Endothelial cell of umbilical vein (primary cell): ENCODE results near the gene G6PC2. TPM values are rescaled to one million over a fixed set of nuclear protein-coding genes. Genes with fewer than 3 reads are reported as not detected.

Experiments used
- BruUV-seq: library from RNA; stranded (reverse); fragments of 400-500 nt; replicated peaks from 2 replicates; lab custom pipeline; 2021; lab: Mats Ljungman, UMichigan
- CTCF ChIA-PET: fragments of 300-600, 350-600 bp; sonication (Branson Sonifier 250); formaldehyde crosslinking; loops from one replicate; lab custom pipeline; 2021; ENCODE audit warnings: antibody characterized with exemption, inconsistent platforms; lab: Charles Lee
- POLR2A ChIA-PET: fragments of 300-600, 350-600 bp; sonication (Branson Sonifier 250); formaldehyde crosslinking; loops from one replicate; lab custom pipeline; 2021; ENCODE audit warnings: antibody characterized with exemption, inconsistent platforms; lab: Charles Lee
- DNase-seq: peaks from one replicate; pipeline ENCODE4 v3.0.0-alpha.2; 2011; ENCODE audit warnings: low read depth, low spot score
- FAIRE-seq: peaks from 2 replicates; lab custom pipeline; 2011; peaks lifted over from hg19 to GRCh38; lab: Jason Lieb, UNC
- H2AFZ ChIP-seq: 2 replicates; pipeline ENCODE4 v1.6.0; 2012; ENCODE audit warnings: low read depth, low read length, control low read depth, inconsistent platforms
- H3K27ac ChIP-seq: 2 replicates; pipeline ENCODE4 v1.5.1; 2011; ENCODE audit warnings: low read depth, mild to moderate bottlenecking, control low read depth, low read length, moderate library complexity; ENCODE audit not compliant: insufficient read depth
- H3K27me3 ChIP-seq, 2 experiments: 2 replicates each; pipeline versions ENCODE4 v1.6.0 to v1.6.1; 2011; ENCODE audit warnings: low read length in 2 of 2, mixed read lengths in 1 of 2; ENCODE audit not compliant: control insufficient read depth in 2 of 2, insufficient read depth in 2 of 2
- H3K36me3 ChIP-seq, 2 experiments: 2 replicates in 1 of 2; 3 replicates in 1 of 2; pipeline ENCODE4 v1.5.1; 2011; ENCODE audit warnings: low read length in 2 of 2, mild to moderate bottlenecking in 1 of 2, moderate library complexity in 1 of 2; ENCODE audit not compliant: control insufficient read depth in 2 of 2, insufficient read depth in 2 of 2; ENCODE audit errors: extremely low read depth in 1 of 2
- H3K4me1 ChIP-seq: 3 replicates; pipeline ENCODE4 v1.5.1; 2011; ENCODE audit warnings: mild to moderate bottlenecking, low read length; ENCODE audit not compliant: control insufficient read depth, insufficient read depth; ENCODE audit errors: extremely low read depth
- H3K4me2 ChIP-seq: 2 replicates; pipeline ENCODE4 v1.6.1; 2011; ENCODE audit warnings: low read length, control low read depth, mixed read lengths; ENCODE audit not compliant: insufficient read depth
- H3K4me3 ChIP-seq, 3 experiments: fragments of 200-600 bp in 1 of 3; sonication (generic), shearing (Covaris generic) in 1 of 3; replicated peaks in 1 of 3; 2 replicates each; pipeline ENCODE4 v1.5.1; 2011 to 2016; ENCODE audit warnings: control low read depth in 3 of 3, low read length in 3 of 3, mild to moderate bottlenecking in 2 of 3, inconsistent platforms in 1 of 3, low read depth in 1 of 3, moderate library complexity in 1 of 3; ENCODE audit not compliant: insufficient read depth in 1 of 3
- H3K79me2 ChIP-seq: 2 replicates; pipeline ENCODE4 v1.6.0; 2012; ENCODE audit warnings: low read length, inconsistent platforms; ENCODE audit not compliant: control insufficient read depth, insufficient read depth
- H3K9ac ChIP-seq: replicated peaks from 2 replicates; pipeline ENCODE3; 2011; ENCODE audit warnings: low read length, control low read depth; ENCODE audit not compliant: insufficient read depth; ENCODE audit errors: extremely low read depth
- H3K9me1 ChIP-seq: replicated peaks from 3 replicates; pipeline ENCODE4 v1.6.0; 2011; ENCODE audit warnings: mild to moderate bottlenecking, low read length; ENCODE audit not compliant: control insufficient read depth, insufficient read depth; ENCODE audit errors: extremely low read depth
- H3K9me3 ChIP-seq: replicated peaks from 2 replicates; pipeline ENCODE4 v1.5.1; 2012; ENCODE audit warnings: low read length, inconsistent platforms; ENCODE audit not compliant: control insufficient read depth, insufficient read depth
- H4K20me1 ChIP-seq: replicated peaks from 2 replicates; pipeline ENCODE3; 2011; ENCODE audit warnings: mild to moderate bottlenecking, low read length; ENCODE audit not compliant: control insufficient read depth, insufficient read depth; ENCODE audit errors: extremely low read depth
- CTCF ChIP-seq, 2 donors: IDR thresholded peaks; 1 replicate in 1 of 2; 2 replicates in 1 of 2; pipeline ENCODE4 v1.5.1; 2011; ENCODE audit warnings: low read length in 2 of 2, mild to moderate bottlenecking in 2 of 2, moderate library complexity in 2 of 2, control low read depth in 1 of 2, inconsistent platforms in 1 of 2, low read depth in 1 of 2; ENCODE audit not compliant: insufficient read depth in 1 of 2; ENCODE audit errors: extremely low read depth in 1 of 2
- EZH2 ChIP-seq: IDR thresholded peaks from 2 replicates; pipeline ENCODE4 v1.6.1; 2012; ENCODE audit warnings: borderline replicate concordance, low read depth, mild to moderate bottlenecking, moderate library complexity, low read length, inconsistent platforms; ENCODE audit not compliant: severe bottlenecking
- FOS ChIP-seq: IDR thresholded peaks from 2 replicates; pipeline ENCODE4 v1.6.1; 2011; ENCODE audit warnings: mild to moderate bottlenecking, low read length, moderate library complexity, borderline replicate concordance; ENCODE audit not compliant: insufficient read depth
- GATA2 ChIP-seq: IDR thresholded peaks from 2 replicates; pipeline ENCODE4 v1.7.0; 2011; ENCODE audit warnings: low read depth, mild to moderate bottlenecking, moderate library complexity, mixed read lengths, low read length; ENCODE audit not compliant: insufficient read length, insufficient read depth
- JUN ChIP-seq: IDR thresholded peaks from 2 replicates; pipeline ENCODE4 v1.6.1; 2011; ENCODE audit warnings: borderline replicate concordance, low read depth; ENCODE audit not compliant: insufficient read length, insufficient read depth
- MAX ChIP-seq: IDR thresholded peaks from 2 replicates; pipeline ENCODE4 v1.6.1; 2011; ENCODE audit not compliant: insufficient read depth, insufficient read length
- MYC ChIP-seq: IDR thresholded peaks from one replicate; pipeline ENCODE4 v1.6.1; 2011; ENCODE audit warnings: mild to moderate bottlenecking, low read depth, low read length
- POLR2A ChIP-seq: IDR thresholded peaks from 2 replicates; pipeline ENCODE4 v1.6.1; 2012; ENCODE audit warnings: low read depth, mild to moderate bottlenecking, control low read depth, low read length
- POLR2AphosphoS5 ChIP-seq: IDR thresholded peaks from 2 replicates; pipeline ENCODE4 v1.6.1; 2012; ENCODE audit warnings: low read depth, mild to moderate bottlenecking, control low read depth, low read length, moderate library complexity; ENCODE audit not compliant: insufficient read depth
- dilution Hi-C: fragments of 300-500 bp; cut with MboI; formaldehyde crosslinking; loops from one replicate; pipeline ENCODE4 v1.15.0; 2019; ENCODE audit warnings: low sequenced_read_pairs; ENCODE audit not compliant: extremely low pct_ligation_motif_present
- intact Hi-C: fragments of 100-400 bp; cut with micrococcal nuclease; formaldehyde crosslinking; loops from one replicate; pipeline ENCODE4 v1.10.0; 2022
- polyA plus RNA-seq, 4 experiments: library from polyadenylated mRNA; depleted of rRNA in 3 of 4; stranded (reverse) in 3 of 4; unstranded in 1 of 4; fragments of >200 nt; gene quantifications; 2 replicates each; pipeline versions ENCODE4 v1.2.1 to v1.2.3, GENCODE V29; 2011 to 2012; ENCODE audit warnings: missing spikeins in 1 of 4
- total RNA-seq: library from RNA; stranded (reverse); gene quantifications from 2 replicates; pipeline ENCODE4 v1.2.3, GENCODE V29; 2021

The G6PC2 gene
- total and polyA plus RNA-seq, 2 donors (not counting 3 experiments of a cell fraction or from before 2014, with no cell fraction given): not detected

GRCh38 chr2:168952424-168952823, 51.3 kb downstream of the G6PC2 start:
- H3K4me2 ChIP-seq: no peak overlapping the region
- no peak for DNase-seq
- H3K9me3 ChIP-seq: peaks cover 3% of the 10 kb centered on the region
- no peak for TF ChIP-seq MAX
- TF ChIP-seq POLR2A: no peak
- TF ChIP-seq EZH2: no peak
- TF ChIP-seq GATA2: no peak
- TF ChIP-seq MYC: no peak
- TF ChIP-seq POLR2AphosphoS5: no peak
- TF ChIP-seq JUN: no peak
- TF ChIP-seq CTCF (IDR thresholded peaks at IDR 0.05; ENCODE audit: extremely low read depth in 1 of 2, insufficient read depth in 1 of 2, low read depth in 1 of 2, low read length in 2 of 2): no peak
- TF ChIP-seq FOS: no peak
- no peak overlapping the region for H3K9ac ChIP-seq
- CTCF ChIA-PET: interaction anchor here (1.0 to 7.6 kb wide), 2 partner anchors 179 to 187 kb away, joined by 3 to 41 read pairs; no protein-coding TSS in a partner anchor
- no peaks in the 10 kb centered on the region for H3K27me3 ChIP-seq
- dilution Hi-C loops (no loop called here), intact Hi-C loops (no loop called here)
- BruUV-seq: no TSS peak
- no peaks in the 10 kb centered on the region for H3K4me1 ChIP-seq
- no peaks in the 10 kb centered on the region for H4K20me1 ChIP-seq
- no peak overlapping the region for H3K4me3 ChIP-seq
- H3K79me2 ChIP-seq: no peaks in the 10 kb centered on the region
- no peaks in the 10 kb centered on the region for H3K36me3 ChIP-seq
- no peak overlapping the region for H2AFZ ChIP-seq
- H3K9me1 ChIP-seq: no peaks in the 10 kb centered on the region
- H3K27ac ChIP-seq: no peak overlapping the region
- no peak for FAIRE-seq
- POLR2A ChIA-PET: no interaction called here
